Nephron progenitor cell (in vitro differentiated cells): Measurements from ENCODE around the gene TMA16.

Source experiments
- DNase-seq: peaks from one replicate; pipeline ENCODE4 v3.0.0; 2021
- H3K27ac Mint-ChIP-seq: 2 replicates; pipeline ENCODE4 v1.8.0; 2021; ENCODE audit warnings: mild to moderate bottlenecking, moderate library complexity, mixed read lengths
- H3K27me3 Mint-ChIP-seq: 2 replicates; pipeline ENCODE4 v1.8.0; 2021; ENCODE audit warnings: mild to moderate bottlenecking, low read depth, mixed read lengths; ENCODE audit not compliant: poor library complexity
- H3K36me3 Mint-ChIP-seq: 2 replicates; pipeline ENCODE4 v1.8.0; 2021; ENCODE audit warnings: low read depth, mixed read lengths
- H3K4me1 Mint-ChIP-seq: 2 replicates; pipeline ENCODE4 v1.8.0; 2021; ENCODE audit warnings: mixed read lengths
- H3K4me3 Mint-ChIP-seq: 2 replicates; pipeline ENCODE4 v1.8.0; 2021; ENCODE audit warnings: mild to moderate bottlenecking, moderate library complexity, mixed read lengths
- H3K9me3 Mint-ChIP-seq: 2 replicates; pipeline ENCODE4 v1.8.0; 2021; ENCODE audit warnings: mild to moderate bottlenecking, moderate library complexity, mixed read lengths
- TF ChIP-seq, protein P1 (sequence below): fragments of 200-600 bp; sonication (generic); IDR thresholded peaks from 2 replicates; pipeline ENCODE4 v1.5.0; 2021; ENCODE audit warnings: antibody characterized with exemption

Gene TMA16

DNA sequence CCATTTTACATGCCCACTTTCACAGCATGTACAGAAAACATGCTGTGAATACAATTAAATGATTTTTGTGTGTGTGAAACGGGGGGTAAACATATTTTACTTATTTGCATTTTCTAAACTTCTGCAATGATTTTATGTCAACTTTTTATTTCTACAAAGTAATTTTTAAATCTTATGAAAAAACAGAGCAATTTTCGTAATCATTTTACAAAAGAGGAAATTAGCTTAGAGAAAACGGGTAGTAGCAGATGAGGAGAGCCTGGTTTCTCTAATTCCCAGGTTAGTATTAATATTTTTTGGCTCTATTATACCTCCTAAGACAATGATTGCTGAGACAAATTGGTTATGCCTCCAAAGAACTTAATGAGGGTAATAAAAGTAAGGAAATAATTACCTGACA is 24.1 kb upstream of the TMA16 start:
- Mint-ChIP-seq H3K4me1 (no peaks in the 10 kb centered on the region), H3K27me3 (peaks cover 5% of the 10 kb centered on the region), H3K9me3 (no peaks in the 10 kb centered on the region), H3K36me3 (no peaks in the 10 kb centered on the region), H3K4me3 (no peak overlapping the region), H3K27ac (no peak overlapping the region)
- TF ChIP-seq, protein P1, sequence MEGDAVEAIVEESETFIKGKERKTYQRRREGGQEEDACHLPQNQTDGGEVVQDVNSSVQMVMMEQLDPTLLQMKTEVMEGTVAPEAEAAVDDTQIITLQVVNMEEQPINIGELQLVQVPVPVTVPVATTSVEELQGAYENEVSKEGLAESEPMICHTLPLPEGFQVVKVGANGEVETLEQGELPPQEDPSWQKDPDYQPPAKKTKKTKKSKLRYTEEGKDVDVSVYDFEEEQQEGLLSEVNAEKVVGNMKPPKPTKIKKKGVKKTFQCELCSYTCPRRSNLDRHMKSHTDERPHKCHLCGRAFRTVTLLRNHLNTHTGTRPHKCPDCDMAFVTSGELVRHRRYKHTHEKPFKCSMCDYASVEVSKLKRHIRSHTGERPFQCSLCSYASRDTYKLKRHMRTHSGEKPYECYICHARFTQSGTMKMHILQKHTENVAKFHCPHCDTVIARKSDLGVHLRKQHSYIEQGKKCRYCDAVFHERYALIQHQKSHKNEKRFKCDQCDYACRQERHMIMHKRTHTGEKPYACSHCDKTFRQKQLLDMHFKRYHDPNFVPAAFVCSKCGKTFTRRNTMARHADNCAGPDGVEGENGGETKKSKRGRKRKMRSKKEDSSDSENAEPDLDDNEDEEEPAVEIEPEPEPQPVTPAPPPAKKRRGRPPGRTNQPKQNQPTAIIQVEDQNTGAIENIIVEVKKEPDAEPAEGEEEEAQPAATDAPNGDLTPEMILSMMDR = no peak
- DNase-seq = no peak

DNA sequence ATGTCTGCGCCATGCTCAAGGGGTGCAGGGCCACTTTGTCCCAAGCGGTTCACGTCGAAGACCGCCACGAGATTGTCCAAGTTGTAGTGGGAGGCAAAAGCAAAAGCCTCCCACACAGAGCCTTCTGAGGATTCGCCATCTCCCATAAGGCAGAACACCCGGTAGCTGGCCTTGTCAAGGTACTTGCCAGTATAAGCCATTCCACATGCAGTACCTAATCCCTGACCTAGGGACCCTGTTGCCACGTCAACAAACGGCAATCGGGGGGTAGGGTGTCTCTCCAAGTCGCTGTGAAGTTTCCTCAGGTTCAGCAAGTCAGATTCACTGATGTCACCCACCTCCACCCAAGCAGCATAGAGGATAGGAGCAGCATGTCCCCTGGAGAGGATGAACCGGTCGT is 21.4 kb upstream of the TMA16 start:
- H3K4me3 Mint-ChIP-seq = no peak overlapping the region
- no peak for DNase-seq
- H3K36me3 Mint-ChIP-seq = no peaks in the 10 kb centered on the region
- no peaks in the 10 kb centered on the region for H3K4me1 Mint-ChIP-seq
- no peaks in the 10 kb centered on the region for H3K9me3 Mint-ChIP-seq
- no peak overlapping the region for H3K27ac Mint-ChIP-seq
- no peaks in the 10 kb centered on the region for H3K27me3 Mint-ChIP-seq
- TF ChIP-seq, protein P1 = no peak

DNA sequence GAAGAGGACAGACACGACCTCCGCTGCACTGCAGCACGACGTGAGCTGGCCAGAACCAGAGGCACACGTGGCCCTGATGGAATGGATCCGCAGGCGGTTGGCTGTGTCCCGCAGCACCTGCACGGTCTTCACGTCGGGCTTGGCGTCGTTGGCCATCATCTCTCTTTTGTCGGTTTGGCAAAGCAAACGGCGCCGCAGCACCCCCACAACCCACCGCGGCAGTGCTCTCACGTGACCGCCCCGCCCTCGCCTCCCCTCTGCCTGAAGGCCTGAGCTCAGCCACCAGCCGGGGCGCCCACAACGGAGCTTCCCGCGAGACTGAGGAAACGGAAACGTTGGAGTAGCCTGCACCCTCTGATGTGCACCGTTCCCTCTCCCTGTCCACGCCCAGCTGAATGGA is 20.9 kb upstream of the TMA16 start, which contains the start of gene TKTL2:
Gene TKTL2 (minus strand): TSS at position 179 of the 400 bp plus-strand sequence. CDS start 20 bp downstream, at position 159.
- DNase-seq = no peak
- TF ChIP-seq, protein P1 = no peak
- H3K36me3 Mint-ChIP-seq = no peaks in the 10 kb centered on the region

DNA sequence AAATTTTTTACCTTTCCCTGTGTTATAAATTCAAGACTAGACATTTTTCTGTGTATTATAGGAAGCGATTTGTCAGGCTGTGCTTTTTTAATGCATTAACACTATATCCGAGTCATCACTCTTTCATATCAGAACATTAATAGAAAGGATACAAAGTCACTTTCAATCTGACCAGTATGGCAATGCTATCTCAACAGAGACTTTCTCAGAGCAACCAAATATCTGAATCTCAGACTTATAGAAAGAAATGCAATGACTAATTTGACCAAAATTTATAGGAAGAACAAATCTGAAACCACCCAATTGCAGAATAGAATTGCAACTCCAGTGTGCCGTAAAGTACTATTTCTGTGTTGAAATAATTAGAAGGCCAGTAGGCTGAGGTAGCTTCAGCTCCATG is 20.5 kb upstream of the TMA16 start:
- Mint-ChIP-seq H3K4me1 (no peaks in the 10 kb centered on the region), H3K27me3 (no peaks in the 10 kb centered on the region), H3K36me3 (no peaks in the 10 kb centered on the region), H3K9me3 (no peaks in the 10 kb centered on the region), H3K27ac (no peak overlapping the region), H3K4me3 (no peak overlapping the region)
- TF ChIP-seq, protein P1 = no peak
- DNase-seq = no peak

More for the DNA sequence above, 20.9 kb upstream of the TMA16 start, which contains the start of gene TKTL2:
- Mint-ChIP-seq H3K4me1 (no peaks in the 10 kb centered on the region), H3K27me3 (no peaks in the 10 kb centered on the region), H3K27ac (no peak within 1 kb of the TSS), H3K9me3 (no peaks in the 10 kb centered on the region), H3K4me3 (no peak within 1 kb of the TSS)

DNA sequence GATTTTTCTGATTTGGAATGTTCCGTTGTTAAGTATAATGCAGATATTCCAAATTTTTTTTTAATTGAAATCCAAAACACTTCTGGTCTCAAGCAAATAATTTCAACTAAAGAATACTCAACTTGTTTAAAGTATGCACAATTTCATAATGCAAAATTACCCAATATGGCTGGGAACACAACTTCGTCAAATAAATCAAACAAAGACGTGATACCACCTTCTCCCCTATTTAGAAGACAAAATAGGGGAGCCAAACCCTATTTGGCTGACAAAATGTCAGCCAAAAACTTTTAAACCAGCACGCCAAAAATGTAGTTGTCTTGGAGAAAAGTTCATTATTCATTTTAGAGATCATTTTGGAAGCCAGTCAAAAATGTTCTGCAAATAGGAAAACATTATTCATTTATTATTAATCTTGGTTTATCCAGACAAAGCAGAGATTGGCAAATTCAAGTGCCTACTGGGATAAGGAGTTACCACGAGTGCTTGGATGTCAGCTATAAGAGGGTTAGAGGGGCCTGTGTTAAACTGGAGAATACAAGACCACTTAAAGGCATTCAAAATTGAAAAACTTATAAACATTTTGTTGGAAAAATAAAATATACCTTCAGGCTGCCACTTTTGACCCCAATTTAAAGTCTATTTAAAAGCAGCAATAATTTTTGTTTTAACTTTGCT is 17.6 kb upstream of the TMA16 start:
- H3K4me1 Mint-ChIP-seq = no peaks in the 10 kb centered on the region
- H3K9me3 Mint-ChIP-seq = no peaks in the 10 kb centered on the region
- H3K36me3 Mint-ChIP-seq = no peaks in the 10 kb centered on the region
- DNase-seq = no peak
- H3K4me3 Mint-ChIP-seq = no peak overlapping the region
- TF ChIP-seq, protein P1 = no peak
- no peaks in the 10 kb centered on the region for H3K27me3 Mint-ChIP-seq
- no peak overlapping the region for H3K27ac Mint-ChIP-seq

DNA sequence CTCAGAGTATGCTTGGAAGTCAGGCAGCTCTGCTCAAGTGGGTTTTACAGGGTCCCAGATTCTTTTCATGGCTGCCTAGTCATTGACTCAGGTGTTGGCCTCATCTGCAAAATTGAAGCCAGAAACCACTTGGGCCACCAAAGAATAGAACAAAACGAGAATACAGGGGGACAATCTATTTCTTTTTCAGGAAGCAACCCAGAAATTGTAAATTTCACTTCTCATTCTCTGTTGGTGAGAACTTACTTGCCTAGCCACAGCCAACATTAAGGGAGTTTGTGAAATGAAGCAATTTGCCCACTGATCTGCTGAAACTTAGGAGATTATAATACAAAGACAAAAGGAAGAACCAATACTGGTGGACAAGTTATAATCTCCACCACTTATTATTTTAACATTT is 12.3 kb upstream of the TMA16 start:
- no peaks in the 10 kb centered on the region for H3K36me3 Mint-ChIP-seq
- no peaks in the 10 kb centered on the region for H3K4me1 Mint-ChIP-seq
- H3K4me3 Mint-ChIP-seq = no peak overlapping the region
- no peak overlapping the region for H3K27ac Mint-ChIP-seq
- H3K9me3 Mint-ChIP-seq = peaks cover 4% of the 10 kb centered on the region
- no peaks in the 10 kb centered on the region for H3K27me3 Mint-ChIP-seq
- TF ChIP-seq, protein P1 = no peak
- DNase-seq = no peak
